Measurements from ENCODE around the gene SPATA4. TPM values are rescaled to one million over a fixed set of nuclear protein-coding genes. Genes with fewer than 3 reads are reported as not detected.
"Not testable (repeated sequence)": the region's sequence is repeated elsewhere in the genome, so short reads cannot be mapped to it uniquely, and the experiment has no call there.

Gene SPATA4
- total RNA-seq, 1 experiment from 2014 or later, result 0.15 TPM

DNA sequence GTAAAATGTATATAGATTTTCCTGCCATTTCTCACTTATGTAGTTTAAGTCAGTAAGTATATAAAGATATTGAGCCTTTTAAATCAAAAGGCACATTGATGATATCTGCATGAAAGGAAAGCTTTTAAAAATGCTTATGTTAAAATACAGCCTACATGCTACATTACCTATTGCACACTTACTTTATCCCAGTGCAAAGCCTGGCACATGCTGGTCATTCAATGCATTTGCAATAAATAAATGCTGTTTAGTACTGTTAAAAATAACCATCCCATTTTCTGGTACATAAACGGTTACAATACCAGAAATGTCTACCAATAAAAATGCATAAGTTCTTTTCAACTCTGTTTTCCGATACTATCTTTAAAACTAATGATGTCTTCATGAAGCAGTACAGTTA lies 22.1 kb upstream of the SPATA4 start:
- Histone ChIP-seq H4K20me1 (ENCODE audit: low read length) (no peaks in the 10 kb centered on the region), H3K79me2 (ENCODE audit: low read length) (no peaks in the 10 kb centered on the region), H3F3A (ENCODE audit: low read length, unreplicated experiment) (no peaks in the 10 kb centered on the region), H2AFZ (ENCODE audit: low read length) (no peak overlapping the region), H3K4me3 (ENCODE audit: low read length) (no peak overlapping the region), H3K9ac (ENCODE audit: low read length) (no peak overlapping the region), H3K36me3 (ENCODE audit: low read depth, low read length) (no peaks in the 10 kb centered on the region), H3K27me3 (ENCODE audit: low read length) (no peaks in the 10 kb centered on the region), H3K9me2 (replicated peaks; ENCODE audit: low read length) (no peaks in the 10 kb centered on the region), H3K27ac (ENCODE audit: low read length) (no peak overlapping the region), H3K4me1 (ENCODE audit: insufficient read depth, low read length) (no peaks in the 10 kb centered on the region), H3K9me3 (ENCODE audit: low read length) (no peaks in the 10 kb centered on the region), H3K4me2 (ENCODE audit: low read length) (no peak overlapping the region)
- intact Hi-C loops (cut with micrococcal nuclease), result no loop called here
- DNase-seq (no peak), ATAC-seq (no peak)
- TF ChIP-seq EZH2 (IDR thresholded peaks at IDR 0.05; ENCODE audit: low read length, unreplicated experiment) (no peak), EZH2phosphoT487 (IDR thresholded peaks at IDR 0.05; ENCODE audit: borderline replicate concordance, low read length) (no peak)
- TF ChIP-seq, protein P1, sequence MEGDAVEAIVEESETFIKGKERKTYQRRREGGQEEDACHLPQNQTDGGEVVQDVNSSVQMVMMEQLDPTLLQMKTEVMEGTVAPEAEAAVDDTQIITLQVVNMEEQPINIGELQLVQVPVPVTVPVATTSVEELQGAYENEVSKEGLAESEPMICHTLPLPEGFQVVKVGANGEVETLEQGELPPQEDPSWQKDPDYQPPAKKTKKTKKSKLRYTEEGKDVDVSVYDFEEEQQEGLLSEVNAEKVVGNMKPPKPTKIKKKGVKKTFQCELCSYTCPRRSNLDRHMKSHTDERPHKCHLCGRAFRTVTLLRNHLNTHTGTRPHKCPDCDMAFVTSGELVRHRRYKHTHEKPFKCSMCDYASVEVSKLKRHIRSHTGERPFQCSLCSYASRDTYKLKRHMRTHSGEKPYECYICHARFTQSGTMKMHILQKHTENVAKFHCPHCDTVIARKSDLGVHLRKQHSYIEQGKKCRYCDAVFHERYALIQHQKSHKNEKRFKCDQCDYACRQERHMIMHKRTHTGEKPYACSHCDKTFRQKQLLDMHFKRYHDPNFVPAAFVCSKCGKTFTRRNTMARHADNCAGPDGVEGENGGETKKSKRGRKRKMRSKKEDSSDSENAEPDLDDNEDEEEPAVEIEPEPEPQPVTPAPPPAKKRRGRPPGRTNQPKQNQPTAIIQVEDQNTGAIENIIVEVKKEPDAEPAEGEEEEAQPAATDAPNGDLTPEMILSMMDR (conservative IDR thresholded peaks at IDR 0.05; ENCODE audit: low read depth, low read length), result no peak
- no TSS peak for BruUV-seq (replicated peaks)
- ChIA-PET POLR2A (ENCODE audit: unreplicated experiment) (no interaction called here), CTCF (no interaction called here)

- ATAC-seq; H3K9me3 ChIP-seq (ENCODE audit: low read length); H3K4me1 ChIP-seq (ENCODE audit: insufficient read depth, low read length); POLR2A ChIA-PET (ENCODE audit: unreplicated experiment); H3K27ac ChIP-seq (ENCODE audit: low read length); intact Hi-C loops (cut with micrococcal nuclease); H3K36me3 ChIP-seq (ENCODE audit: low read depth, low read length); BruUV-seq (replicated peaks); H3K79me2 ChIP-seq (ENCODE audit: low read length); H4K20me1 ChIP-seq (ENCODE audit: low read length); H3K9ac ChIP-seq (ENCODE audit: low read length); H3K4me3 ChIP-seq (ENCODE audit: low read length); H3K4me2 ChIP-seq (ENCODE audit: low read length); H3F3A ChIP-seq (ENCODE audit: low read length, unreplicated experiment); H3K9me2 ChIP-seq (replicated peaks; ENCODE audit: low read length); CTCF ChIA-PET; DNase-seq; H2AFZ ChIP-seq (ENCODE audit: low read length); H3K27me3 ChIP-seq (ENCODE audit: low read length): not testable (repeated sequence)
Measured at GRCh38 chr4:176212351-176212750, 17.0 kb upstream of the SPATA4 start.

- TF ChIP-seq EZH2 (IDR thresholded peaks at IDR 0.05; ENCODE audit: low read length, unreplicated experiment), result no peak
- TF ChIP-seq, protein P1 (conservative IDR thresholded peaks at IDR 0.05; ENCODE audit: low read depth, low read length), result no peak
- TF ChIP-seq EZH2phosphoT487 (IDR thresholded peaks at IDR 0.05; ENCODE audit: borderline replicate concordance, low read length), result no peak
- H3K79me2 ChIP-seq (ENCODE audit: low read length), result no peaks in the 10 kb centered on the region
- no peak overlapping the region for H3K4me2 ChIP-seq (ENCODE audit: low read length)
- no peaks in the 10 kb centered on the region for H3K9me3 ChIP-seq (ENCODE audit: low read length)
- no peaks in the 10 kb centered on the region for H3K27me3 ChIP-seq (ENCODE audit: low read length)
- H3F3A ChIP-seq (ENCODE audit: low read length, unreplicated experiment), result no peaks in the 10 kb centered on the region
- ATAC-seq (no peak), DNase-seq (no peak)
- no TSS peak for BruUV-seq (replicated peaks)
- CTCF ChIA-PET, result no interaction called here
- intact Hi-C loops (cut with micrococcal nuclease), result no loop called here
- no peaks in the 10 kb centered on the region for H3K9me2 ChIP-seq (replicated peaks; ENCODE audit: low read length)
- no peaks in the 10 kb centered on the region for H3K36me3 ChIP-seq (ENCODE audit: low read depth, low read length)
- no peak overlapping the region for H2AFZ ChIP-seq (ENCODE audit: low read length)
- no peak overlapping the region for H3K27ac ChIP-seq (ENCODE audit: low read length)
- POLR2A ChIA-PET (ENCODE audit: unreplicated experiment), result no interaction called here
- no peaks in the 10 kb centered on the region for H3K4me1 ChIP-seq (ENCODE audit: insufficient read depth, low read length)
- H3K9ac ChIP-seq (ENCODE audit: low read length), result no peak overlapping the region
- H4K20me1 ChIP-seq (ENCODE audit: low read length), result no peaks in the 10 kb centered on the region
- H3K4me3 ChIP-seq (ENCODE audit: low read length), result no peak overlapping the region
Measured at GRCh38 chr4:176210579-176211296, 15.4 kb upstream of the SPATA4 start.

All from PC-3 (cell line).